ENCODE data around the gene CADM1. TPM values are rescaled to one million over a fixed set of nuclear protein-coding genes. Genes with fewer than 3 reads are reported as not detected.

CADM1 gene
- total RNA-seq, 2 donors from 2014 or later, result 49.6 to 137 TPM

- no peaks in the 10 kb centered on the region for H3K27me3 ChIP-seq (replicated peaks; ENCODE audit: insufficient read depth)
- WGBS, result 49% methylated on average over 12 of the region's 12 CpGs
- no peaks in the 10 kb centered on the region for H3K9me3 ChIP-seq
- no peaks in the 10 kb centered on the region for H3K4me1 ChIP-seq (replicated peaks)
- no peak overlapping the region for H3K4me3 ChIP-seq
- peak; percentile 36 for DNase-seq (ENCODE audit: low spot score)
- H3K27ac ChIP-seq, result no peak overlapping the region
- TF ChIP-seq CTCF (IDR thresholded peaks at IDR 0.05) (peak in 3 of 4 experiments; percentile 68 to 77 (median 76)), POLR2AphosphoS5 (IDR thresholded peaks at IDR 0.05) (peak; percentile 22), POLR2A (IDR thresholded peaks at IDR 0.05) (no peak)
- intact Hi-C loops (cut with DNase I), result no loop called here
- H3K36me3 ChIP-seq, result no peaks in the 10 kb centered on the region
Measured at GRCh38 chr11:115324581-115325432, 179.4 kb downstream of the CADM1 start.

DNA sequence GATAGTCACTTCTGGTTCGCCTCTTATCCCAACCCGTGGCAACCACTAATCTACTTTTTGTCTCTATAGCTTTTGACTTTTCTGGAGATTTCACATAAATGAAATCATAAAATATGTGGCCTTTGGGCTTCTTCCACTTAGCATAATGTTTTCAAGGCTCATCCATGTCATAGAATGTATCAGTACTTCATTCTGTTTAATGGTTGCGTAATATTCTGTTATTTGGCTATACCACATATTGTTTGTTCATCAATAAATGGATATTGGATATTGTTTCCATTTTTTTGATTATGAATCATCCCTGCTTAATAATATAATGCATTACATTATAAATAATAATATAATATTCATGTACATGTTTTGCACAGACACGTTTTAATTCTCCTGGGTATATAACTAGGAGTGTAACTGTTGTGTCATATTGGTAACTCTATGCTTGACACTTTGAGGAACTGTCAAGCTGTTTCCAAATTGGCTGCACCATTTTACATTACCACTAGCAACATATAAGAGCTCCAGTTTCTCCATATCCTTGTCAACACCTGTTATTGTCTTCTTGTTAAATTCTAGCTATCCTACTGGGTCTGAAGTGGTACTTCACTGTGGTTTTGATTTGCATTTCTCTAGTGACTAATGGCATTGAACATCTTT is 181.5 kb downstream of the CADM1 start:
- no peaks in the 10 kb centered on the region for H3K36me3 ChIP-seq
- 98% methylated on average over 4 of the region's 4 CpGs for WGBS
- H3K9me3 ChIP-seq, result no peaks in the 10 kb centered on the region
- no peak overlapping the region for H3K27ac ChIP-seq
- no peaks in the 10 kb centered on the region for H3K4me1 ChIP-seq (replicated peaks)
- no peak for TF ChIP-seq CTCF (IDR thresholded peaks at IDR 0.05)
- TF ChIP-seq POLR2AphosphoS5 (IDR thresholded peaks at IDR 0.05), result no peak
- no peak for TF ChIP-seq POLR2A (IDR thresholded peaks at IDR 0.05)
- intact Hi-C loops (cut with DNase I), result no loop called here
- H3K27me3 ChIP-seq (replicated peaks; ENCODE audit: insufficient read depth), result no peaks in the 10 kb centered on the region
- no peak for DNase-seq (ENCODE audit: low spot score)
- H3K4me3 ChIP-seq, result no peak overlapping the region

DNA sequence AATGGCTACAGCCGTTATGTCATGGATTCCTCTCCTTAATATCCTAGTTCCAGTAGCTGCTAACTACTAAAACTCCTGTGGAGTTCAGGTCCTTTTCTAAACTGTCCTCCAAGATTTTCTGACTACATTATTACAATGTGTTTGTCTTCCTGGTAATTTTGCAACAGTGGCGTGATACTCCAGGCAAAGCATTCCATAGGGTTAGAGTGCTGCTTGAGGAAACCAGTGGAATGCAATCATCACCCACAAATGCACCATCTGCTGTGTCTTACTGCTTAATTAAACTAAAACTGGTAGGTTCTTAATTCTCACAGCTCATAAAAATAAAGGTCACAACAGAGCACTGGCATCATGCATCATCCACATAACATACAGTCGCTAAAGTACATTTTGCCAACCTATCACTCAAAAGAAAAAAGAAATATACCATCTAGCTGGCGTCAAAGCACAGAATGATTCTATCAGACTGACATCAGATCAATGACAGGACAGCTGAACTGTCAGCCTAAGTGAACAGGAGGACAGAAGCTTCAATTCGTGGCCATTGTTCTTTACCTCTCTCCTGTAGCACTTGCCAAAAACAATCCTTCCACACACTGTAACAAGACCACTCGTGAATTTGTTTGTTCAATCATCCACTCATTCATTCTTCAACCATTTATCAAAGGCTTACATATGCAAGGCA is 182.5 kb downstream of the CADM1 start:
- Histone ChIP-seq H3K4me3 (no peak overlapping the region), H3K4me1 (replicated peaks) (no peaks in the 10 kb centered on the region), H3K27ac (no peak overlapping the region), H3K9me3 (no peaks in the 10 kb centered on the region), H3K27me3 (replicated peaks; ENCODE audit: insufficient read depth) (no peaks in the 10 kb centered on the region), H3K36me3 (no peaks in the 10 kb centered on the region)
- TF ChIP-seq POLR2A (IDR thresholded peaks at IDR 0.05) (no peak), CTCF (IDR thresholded peaks at IDR 0.05) (no peak), POLR2AphosphoS5 (IDR thresholded peaks at IDR 0.05) (no peak)
- DNase-seq (ENCODE audit: low spot score), result no peak
- 82% methylated on average over 6 of the region's 6 CpGs for WGBS
- intact Hi-C loops (cut with DNase I), result no loop called here

DNA sequence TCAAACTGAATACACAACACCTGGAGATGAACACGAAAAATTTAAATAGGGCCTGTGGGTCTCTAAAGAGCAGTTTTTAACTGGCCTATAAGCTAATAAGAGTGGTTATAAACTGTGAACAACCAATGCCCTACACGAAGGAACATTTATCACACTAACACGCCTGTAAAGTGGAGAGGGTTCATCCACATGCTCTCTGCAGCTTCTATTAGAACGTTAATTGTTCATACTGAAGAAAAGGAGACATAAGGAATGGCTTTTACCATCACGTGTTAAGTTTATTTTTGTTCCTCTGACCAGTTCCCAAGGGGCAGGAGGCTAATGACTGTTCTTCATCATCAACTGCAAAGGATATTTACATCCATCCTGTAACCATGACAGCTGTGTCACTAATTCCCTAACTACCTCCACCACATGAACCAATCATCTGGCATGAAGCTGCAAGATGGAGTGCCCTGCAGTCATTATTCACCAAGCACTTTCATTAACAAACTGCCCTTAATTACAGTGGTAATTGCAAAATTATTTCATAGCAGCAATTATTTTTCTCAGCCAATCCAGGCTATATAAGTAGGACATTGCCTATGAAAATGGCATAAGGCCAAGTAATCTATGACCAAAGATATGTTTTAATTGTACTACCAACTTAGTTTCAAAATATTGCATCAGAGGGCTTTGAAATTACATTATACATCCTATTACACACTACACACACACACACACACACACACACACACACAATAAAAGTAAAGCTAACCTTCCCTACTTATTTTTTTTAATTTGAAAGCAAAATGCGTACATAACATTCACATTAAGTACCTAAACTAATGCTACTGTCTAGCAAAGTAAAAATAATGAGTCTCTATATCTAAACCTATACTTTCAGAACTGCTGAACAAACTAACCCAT is 186.7 kb downstream of the CADM1 start:
- intact Hi-C loops (cut with DNase I), result no loop called here
- H3K9me3 ChIP-seq, result no peaks in the 10 kb centered on the region
- TF ChIP-seq POLR2AphosphoS5 (IDR thresholded peaks at IDR 0.05), result no peak
- TF ChIP-seq POLR2A (IDR thresholded peaks at IDR 0.05), result no peak
- TF ChIP-seq CTCF (IDR thresholded peaks at IDR 0.05), result no peak
- H3K4me3 ChIP-seq, result no peak overlapping the region
- H3K27me3 ChIP-seq (replicated peaks; ENCODE audit: insufficient read depth), result no peaks in the 10 kb centered on the region
- 77% methylated on average over 6 of the region's 6 CpGs for WGBS
- H3K36me3 ChIP-seq, result no peaks in the 10 kb centered on the region
- DNase-seq (ENCODE audit: low spot score), result no peak
- no peak overlapping the region for H3K27ac ChIP-seq
- no peaks in the 10 kb centered on the region for H3K4me1 ChIP-seq (replicated peaks)

Data from prostate gland (tissue), 2 donors.